NCI-H69 (cell line): ENCODE measurements around the gene PRKCZ.

ENCODE experiments used
- DNase-seq: peaks from one replicate; lab custom pipeline; 2025; lab: John Stamatoyannopoulos, UW

The PRKCZ gene

DNA sequence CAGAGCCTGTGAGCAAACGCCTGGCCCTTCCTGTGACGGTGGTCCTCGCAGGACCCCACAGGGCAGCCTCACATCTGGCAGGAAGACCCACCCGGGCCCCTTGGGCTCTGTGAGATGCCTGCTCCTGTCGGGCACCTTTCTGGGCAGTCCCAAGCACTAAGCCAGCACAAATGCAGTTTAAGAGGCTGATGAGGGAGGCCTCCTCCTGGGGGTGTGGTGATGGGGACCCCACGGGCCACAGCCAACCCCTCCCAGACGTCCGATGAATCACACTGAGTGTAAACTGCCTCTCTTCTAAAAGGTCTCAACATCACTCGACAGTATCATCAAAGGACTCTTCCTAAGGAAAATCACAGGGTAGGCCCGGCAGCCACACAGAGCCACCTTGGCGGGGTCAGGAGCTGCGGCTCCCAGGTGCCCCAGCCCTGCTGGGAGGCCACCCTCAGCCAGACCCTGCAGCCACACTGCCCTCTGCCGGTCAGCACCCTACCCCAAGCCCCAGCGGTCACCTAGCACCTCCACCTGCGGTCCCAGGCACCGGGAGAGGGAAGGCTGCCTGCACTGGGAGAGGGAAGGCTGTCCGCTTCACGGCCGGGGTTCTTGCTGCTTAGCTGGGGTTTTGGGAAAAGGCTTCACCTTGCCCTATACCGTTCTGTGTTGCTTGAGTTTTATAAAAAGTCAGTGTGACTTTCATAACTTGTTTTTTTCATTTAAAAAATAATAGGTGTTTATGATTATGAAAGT lies 3.9 kb upstream of the PRKCZ start:
- peak; percentile 44 for DNase-seq

GRCh38 chr1:2046953-2047748 lies 3.1 kb upstream of the PRKCZ start:
- no peak for DNase-seq

DNA sequence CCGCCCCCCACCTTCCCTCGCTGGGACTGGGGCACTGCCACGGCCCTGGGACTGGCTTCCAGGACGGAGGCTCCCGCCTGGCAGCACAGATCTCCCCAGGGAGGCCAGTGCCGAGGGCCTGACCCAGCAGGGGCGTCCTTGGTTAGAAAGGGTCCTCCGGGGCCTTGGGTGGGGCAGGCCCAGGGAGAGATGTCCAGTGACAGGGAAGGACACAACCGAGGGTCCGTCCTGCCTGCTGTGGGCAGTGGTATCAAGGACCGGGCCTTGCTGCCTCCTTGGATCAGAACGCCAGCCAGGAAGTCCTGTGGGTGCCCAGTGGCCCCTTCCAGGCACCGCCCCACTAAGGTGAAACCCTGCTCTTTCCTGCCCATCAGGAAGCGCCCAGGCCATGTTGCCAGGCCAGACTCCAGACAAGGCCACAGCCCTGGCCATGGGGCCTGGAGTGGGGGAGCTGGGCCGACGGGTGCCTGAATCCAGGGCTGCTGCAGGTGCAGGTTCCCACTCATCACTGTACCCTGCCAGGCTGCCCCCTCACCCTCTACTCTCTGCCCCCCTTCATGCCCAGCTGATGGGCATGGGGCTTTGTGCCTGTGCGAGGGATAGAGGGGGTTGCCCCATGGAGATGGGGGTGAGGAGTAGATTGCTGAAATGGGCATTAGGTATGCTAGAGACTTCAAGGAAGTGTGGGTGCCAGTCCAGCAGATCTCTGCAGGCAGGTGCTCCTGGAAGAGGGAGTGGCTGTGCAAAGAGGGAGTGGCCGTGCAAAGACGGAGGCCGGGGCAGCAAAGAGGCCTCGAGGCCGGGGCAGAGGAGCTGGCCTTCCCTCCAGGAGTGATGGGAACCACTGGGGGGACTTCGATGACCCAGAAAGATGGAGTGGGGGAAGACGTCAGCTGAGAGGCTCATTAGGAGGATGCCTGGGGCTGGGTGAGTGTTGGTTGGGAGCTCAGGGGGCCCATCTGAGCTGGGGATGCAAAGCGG lies 2.2 kb upstream of the PRKCZ start:
- DNase-seq: no peak

GRCh38 chr1:2049225-2049717 lies 940 bp upstream of the PRKCZ start:
- peak; percentile 40 for DNase-seq

DNA sequence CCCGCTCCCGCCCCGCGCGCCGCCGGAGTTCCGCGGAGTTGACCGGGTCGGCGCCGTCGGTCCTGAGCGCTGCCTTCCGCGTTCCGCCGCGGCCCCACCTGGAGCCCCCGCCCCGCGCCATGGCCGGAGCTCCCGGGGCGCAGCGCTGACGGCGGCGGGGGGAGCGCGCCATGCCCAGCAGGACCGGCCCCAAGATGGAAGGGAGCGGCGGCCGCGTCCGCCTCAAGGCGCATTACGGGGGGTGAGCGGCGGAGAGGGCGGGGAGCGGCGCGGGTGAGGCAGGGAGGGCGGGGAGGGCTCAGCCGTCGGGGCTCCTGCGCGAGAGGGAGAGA lies 216 bp downstream of the PRKCZ start:
- DNase-seq: peak; percentile 75

DNA sequence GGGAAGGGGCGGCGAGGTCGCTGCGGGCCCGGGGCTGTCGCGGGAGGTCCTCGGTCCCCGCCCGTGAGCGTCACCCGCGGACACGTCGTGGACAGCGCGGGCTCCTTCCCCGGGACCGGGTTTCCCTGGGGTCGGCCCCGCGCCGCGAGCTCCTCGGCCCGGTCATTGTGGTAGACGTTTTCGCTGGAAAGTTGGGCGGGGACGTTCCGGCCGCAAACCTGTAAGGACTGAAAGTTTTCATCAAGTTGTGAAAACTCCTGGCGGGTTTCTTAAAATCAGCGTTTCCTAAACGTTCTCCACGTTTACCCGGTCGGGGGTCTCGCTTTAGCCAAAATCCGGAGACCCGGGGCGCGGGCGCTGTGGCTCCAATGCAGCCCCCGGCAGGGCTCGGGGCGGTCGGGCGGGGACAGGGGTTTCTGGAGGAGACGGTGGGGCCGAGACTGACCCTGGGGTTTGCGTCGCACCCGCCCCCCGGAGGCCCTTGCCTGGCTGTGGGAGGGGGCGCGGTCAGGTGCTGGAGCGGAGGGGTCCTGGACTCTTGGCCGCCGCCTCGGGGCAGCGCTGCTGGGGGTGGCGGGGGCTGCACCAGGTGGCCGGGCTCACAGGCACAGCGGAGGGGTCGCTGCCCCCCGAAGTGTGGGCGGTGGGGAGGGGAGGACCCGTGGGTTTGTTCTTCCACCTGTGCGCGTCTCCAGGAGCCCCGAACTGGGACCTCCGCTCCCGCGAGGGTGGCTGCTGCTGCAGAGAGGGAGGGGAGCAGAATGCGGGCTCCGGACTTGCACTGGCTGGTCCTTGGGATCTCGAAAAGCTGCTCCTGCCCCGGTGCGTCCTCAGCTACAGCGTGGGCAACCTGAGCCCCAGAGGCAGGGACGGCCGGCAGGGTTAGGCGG lies 827 bp downstream of the PRKCZ start:
- DNase-seq: peak; percentile 24

DNA sequence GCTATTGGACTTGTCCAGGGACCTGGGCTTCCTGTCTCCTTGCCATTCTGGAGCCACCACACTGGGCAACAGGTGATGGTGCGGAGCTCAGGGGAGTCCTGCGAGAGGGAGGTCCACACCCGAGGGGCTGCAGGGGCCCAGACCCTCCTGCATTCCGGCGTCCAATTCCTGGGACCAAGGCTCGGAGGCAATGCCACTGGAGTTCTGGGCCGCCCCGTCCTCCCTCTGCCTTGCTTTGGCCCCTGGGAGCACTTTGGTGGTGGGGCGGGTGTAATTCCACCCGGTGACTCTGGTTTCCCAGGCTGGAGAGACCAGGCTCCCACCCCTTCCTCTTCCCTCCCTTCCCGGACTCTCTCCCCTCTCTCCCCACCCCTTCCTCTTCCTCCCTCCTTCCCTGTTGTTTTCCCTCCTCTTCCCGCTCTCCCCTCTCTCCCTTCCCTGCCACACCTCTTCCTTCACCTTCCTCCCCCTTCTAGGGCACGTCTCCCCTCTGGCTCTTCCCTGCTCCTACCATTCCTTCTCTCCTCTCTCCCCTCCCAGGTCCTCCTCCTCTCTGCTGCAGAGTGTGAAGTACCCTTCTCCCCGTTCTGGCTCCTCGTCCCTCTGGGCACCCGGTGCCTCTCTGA lies 2.0 kb downstream of the PRKCZ start:
- no peak for DNase-seq

DNA sequence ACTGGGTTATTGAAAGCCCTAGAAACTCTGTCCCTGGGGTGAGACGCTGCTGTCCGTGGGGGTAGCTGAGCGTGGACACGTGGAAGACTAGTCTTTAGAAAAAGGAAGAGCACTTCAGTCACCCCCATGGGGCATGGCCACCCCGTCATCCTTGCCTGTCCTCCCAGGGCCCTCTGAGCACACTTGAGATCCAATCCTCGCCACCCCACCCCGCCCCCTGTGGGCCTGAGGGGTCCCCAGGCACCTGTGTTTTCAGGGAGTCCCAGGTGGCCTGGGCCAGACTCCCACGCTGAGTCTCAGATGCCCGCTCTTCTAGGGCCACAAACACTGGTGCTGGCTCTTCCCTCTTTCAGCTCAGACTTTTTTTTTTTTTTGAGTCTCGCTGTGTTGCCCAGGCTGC lies 2.5 kb downstream of the PRKCZ start:
- DNase-seq: no peak

DNA sequence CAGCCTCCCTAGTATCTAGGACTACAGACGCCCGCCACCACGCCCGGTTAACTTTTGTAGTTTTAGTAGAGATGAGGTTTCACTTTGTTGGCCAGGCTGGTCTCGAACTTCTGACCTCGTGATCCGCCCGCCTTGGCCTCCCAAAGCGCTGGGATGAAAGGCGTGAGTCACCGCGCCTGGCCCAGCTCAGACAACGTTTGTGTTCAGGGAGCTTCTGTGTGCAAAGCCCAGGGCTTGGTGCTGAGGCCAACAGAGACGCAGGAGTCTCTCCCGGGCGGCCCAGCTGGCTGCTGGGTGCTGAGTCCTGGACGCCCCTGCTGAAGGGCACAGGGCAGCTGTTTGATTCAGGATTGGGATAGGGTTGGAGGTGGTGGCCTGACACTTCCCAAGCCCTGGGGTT lies 3.0 kb downstream of the PRKCZ start:
- DNase-seq: no peak

GRCh38 chr1:2053784-2054376 lies 3.7 kb downstream of the PRKCZ start:
- no peak for DNase-seq

DNA sequence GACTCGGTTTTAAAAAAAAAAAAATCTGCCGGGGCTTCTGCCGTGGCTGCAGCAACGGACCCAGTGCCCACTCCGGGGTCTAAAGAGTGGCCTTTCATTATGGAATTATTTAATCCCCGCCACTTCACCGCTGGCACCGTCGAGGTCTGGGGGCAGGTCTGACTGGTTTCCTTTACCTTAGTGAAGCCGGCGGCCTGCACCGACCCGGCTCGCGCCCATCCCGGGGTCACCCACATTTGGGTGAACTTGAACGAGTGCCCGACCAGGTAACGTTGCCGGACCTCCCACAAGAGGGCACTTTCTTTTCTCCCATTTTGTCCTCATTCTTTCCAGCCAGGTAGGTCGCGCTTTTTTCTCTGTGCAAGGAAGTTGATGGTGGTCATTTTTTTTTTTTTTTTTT lies 4.3 kb downstream of the PRKCZ start:
- no peak for DNase-seq

DNA sequence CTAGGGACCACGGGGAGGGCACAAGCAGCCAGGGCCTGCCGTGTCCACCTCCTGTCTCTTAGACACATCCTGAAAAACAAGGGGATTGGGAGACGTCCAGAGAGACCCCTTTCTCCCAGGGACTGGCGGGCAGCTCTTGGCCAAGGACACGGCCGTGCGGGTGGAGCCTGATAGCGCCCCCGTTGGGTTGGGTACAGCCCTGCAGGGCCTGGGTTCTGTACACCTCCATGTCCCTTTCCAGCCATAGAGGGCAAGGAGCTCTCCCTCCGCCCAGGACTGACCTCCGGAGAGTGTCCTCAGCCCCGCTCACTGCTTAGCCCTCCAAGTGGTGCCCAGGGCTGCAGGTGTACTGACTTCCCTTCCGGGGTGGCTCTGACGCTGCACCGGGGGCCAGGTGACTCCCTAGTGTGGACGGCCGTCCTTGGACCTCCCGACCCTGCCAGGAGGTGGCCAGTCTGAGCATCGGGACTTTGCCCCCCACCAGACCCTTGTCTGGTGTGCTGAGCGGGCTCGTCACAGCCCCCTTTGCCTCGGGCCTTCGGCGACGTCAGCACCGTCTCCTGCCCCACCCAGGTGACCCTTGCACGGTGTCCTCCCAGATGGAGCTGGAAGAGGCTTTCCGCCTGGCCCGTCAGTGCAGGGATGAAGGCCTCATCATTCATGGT lies 5.8 kb downstream of the PRKCZ start:
- no peak for DNase-seq

DNA sequence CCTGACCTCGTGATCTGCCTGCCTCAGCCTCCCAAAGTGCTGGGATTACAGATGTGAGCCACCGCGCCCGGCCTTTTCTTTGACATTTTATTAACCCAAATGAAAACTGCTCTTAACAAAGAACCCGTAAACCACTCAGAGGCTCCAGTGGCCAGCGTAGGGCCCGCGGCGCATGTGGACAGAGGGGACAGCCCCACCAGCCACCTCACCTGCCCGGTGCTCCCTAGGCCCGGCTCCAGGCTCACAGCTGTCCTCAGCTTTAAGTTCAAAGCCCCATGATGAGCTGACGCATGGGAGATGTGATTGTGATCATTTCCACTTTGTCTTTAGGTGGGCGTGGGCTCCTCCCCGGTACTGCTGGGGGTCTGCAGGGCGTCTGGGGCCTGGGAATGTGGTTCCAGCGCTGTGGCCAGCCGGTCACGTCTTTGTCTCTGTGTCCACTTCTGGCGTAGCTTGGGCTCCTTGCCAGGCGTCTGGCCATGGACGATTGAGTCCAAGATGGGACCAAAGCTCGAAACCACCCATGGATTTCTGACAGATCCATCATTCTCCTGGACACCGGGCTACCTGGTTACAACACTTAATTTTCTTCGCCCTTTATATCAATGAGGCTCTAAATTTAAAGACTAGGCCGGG lies 6.9 kb downstream of the PRKCZ start:
- no peak for DNase-seq

- DNase-seq: no peak
Measured at GRCh38 chr1:2059290-2059953, 9.2 kb downstream of the PRKCZ start.

DNA sequence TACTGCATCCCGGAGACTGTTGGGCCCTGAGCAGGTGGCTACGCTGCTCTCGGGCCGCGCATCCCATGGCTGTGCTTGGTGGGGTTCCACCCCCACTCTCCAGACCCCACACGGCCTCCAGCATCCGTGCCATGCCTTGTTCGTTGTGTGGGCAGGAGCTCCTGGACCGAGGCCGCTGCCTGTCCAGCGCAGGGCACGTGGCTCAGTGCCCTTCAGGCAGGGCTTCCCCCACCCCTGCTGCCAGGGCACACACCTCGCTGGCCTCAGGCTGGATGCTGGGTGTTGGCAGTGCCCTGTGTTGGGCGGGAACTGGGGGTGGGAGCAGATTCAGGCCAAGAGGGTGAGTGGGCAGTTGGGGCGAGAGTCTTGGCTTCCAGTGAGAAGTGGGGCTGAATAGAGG lies 9.9 kb downstream of the PRKCZ start:
- DNase-seq: no peak

- no peak for DNase-seq
Measured at GRCh38 chr1:2060535-2060934, 10.3 kb downstream of the PRKCZ start.

- DNase-seq: no peak
Measured at GRCh38 chr1:2061065-2061778, 11.0 kb downstream of the PRKCZ start.

DNA sequence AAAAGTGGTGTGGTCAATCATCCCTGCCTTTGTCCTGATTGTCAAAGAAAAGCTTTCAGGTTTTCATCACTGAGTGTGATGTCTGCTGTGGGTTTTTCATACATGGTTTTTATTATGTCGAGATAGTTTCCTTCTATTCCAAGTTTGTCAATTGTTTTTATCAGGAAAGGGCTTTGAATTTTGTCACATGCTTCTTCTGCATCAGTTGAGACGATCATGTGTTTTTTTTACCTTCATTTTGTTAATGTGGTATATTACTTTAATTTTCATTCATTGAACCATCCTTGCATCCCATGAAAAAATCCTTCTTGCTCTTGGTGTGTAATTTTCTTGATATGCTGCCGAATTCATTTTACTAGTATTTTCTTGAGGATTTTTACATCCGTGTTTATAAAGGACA lies 15.5 kb downstream of the PRKCZ start:
- DNase-seq: no peak
